ENCODE results near the gene FSIP1.

- TF ChIP-seq REST (IDR thresholded peaks at IDR 0.05) (no peak), USF2 (IDR thresholded peaks at IDR 0.05) (no peak), SMC3 (IDR thresholded peaks at IDR 0.05) (no peak), CTCF (IDR thresholded peaks at IDR 0.05) (no peak), CHD2 (IDR thresholded peaks at IDR 0.05; ENCODE audit: low read length, partially characterized antibody) (no peak), JUN (IDR thresholded peaks at IDR 0.05) (no peak), HEYL (CRISPR knock-in tag; IDR thresholded peaks at IDR 0.05) (no peak), PHF8 (IDR thresholded peaks at IDR 0.05; ENCODE audit: borderline replicate concordance, low read depth) (no peak), RAD21 (conservative IDR thresholded peaks at IDR 0.05 in 1 of 2, IDR thresholded peaks at IDR 0.05 in 1 of 2) (no peak), KDM1A (IDR thresholded peaks at IDR 0.05; ENCODE audit: low read depth) (no peak)
Observed at GRCh38 chr15:39651881-39652280, 130.8 kb downstream of the FSIP1 start.
